ENCODE measurements around the gene TP53TG5. TPM values are rescaled to one million over a fixed set of nuclear protein-coding genes. Genes with fewer than 3 reads are reported as not detected.
A peak's percentile ranks its signal among the peaks of the same experiment; 100 is the strongest.

TP53TG5 gene
- total RNA-seq, 1 donor from 2014 or later = not detected

DNA sequence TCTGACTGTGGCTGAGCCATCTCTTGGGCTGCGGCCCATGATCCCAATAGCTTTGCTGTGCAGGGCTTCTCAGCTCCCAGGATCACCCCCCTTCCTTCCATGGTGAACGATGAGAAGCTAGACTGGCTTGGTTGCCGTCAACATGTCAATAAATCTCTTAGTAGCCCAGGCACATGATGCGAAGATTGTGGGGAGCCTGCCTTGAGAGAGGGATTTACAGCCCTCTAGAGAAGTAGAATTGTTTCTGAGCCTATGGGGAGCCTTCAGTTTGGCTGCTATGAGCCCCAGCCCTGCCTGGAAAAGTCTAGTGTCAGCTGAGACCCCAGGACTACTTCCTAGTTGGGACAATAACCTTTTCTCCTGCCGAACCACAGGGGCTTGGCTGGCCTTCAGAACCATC, 34.5 kb upstream of the TP53TG5 start:
- TF ChIP-seq, protein P1, sequence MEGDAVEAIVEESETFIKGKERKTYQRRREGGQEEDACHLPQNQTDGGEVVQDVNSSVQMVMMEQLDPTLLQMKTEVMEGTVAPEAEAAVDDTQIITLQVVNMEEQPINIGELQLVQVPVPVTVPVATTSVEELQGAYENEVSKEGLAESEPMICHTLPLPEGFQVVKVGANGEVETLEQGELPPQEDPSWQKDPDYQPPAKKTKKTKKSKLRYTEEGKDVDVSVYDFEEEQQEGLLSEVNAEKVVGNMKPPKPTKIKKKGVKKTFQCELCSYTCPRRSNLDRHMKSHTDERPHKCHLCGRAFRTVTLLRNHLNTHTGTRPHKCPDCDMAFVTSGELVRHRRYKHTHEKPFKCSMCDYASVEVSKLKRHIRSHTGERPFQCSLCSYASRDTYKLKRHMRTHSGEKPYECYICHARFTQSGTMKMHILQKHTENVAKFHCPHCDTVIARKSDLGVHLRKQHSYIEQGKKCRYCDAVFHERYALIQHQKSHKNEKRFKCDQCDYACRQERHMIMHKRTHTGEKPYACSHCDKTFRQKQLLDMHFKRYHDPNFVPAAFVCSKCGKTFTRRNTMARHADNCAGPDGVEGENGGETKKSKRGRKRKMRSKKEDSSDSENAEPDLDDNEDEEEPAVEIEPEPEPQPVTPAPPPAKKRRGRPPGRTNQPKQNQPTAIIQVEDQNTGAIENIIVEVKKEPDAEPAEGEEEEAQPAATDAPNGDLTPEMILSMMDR (IDR thresholded peaks at IDR 0.05) = no peak
- H3K27me3 Mint-ChIP-seq (ENCODE audit: unreplicated experiment) = peaks cover 2% of the 10 kb centered on the region
- peaks cover 26% of the 10 kb centered on the region for H3K4me1 Mint-ChIP-seq (ENCODE audit: unreplicated experiment)
- no peak overlapping the region for H3K4me3 Mint-ChIP-seq (ENCODE audit: unreplicated experiment)
- H3K36me3 Mint-ChIP-seq (ENCODE audit: unreplicated experiment) = peaks cover 20% of the 10 kb centered on the region
- no peak for DNase-seq (ENCODE audit: extremely low spot score, unreplicated experiment)
- no peaks in the 10 kb centered on the region for H3K9me3 Mint-ChIP-seq (ENCODE audit: unreplicated experiment)
- H3K27ac Mint-ChIP-seq (ENCODE audit: unreplicated experiment) = no peak overlapping the region

DNA sequence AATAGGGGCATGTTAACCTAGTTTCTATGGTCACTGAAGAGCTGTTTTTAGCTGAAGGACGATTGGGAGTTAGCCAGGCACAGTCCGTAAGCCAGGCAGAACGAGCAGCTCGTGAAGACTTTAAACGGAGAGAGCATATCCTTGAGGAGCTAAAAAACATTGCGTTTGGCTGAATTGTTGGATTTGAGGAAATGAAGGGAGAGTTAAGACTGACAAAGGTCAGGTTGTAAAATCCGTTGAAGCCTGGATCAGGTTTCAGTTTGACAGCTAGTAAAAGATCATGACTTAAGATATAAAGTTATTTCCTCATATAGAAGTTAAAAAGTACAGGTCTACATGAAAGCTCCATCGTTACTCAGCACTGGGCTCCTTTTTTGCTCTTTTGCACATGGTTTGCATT, 32.8 kb upstream of the TP53TG5 start:
- peaks cover 2% of the 10 kb centered on the region for H3K27me3 Mint-ChIP-seq (ENCODE audit: unreplicated experiment)
- peaks cover 20% of the 10 kb centered on the region for H3K36me3 Mint-ChIP-seq (ENCODE audit: unreplicated experiment)
- no peak overlapping the region for H3K4me3 Mint-ChIP-seq (ENCODE audit: unreplicated experiment)
- peaks cover 17% of the 10 kb centered on the region for H3K4me1 Mint-ChIP-seq (ENCODE audit: unreplicated experiment)
- DNase-seq (ENCODE audit: extremely low spot score, unreplicated experiment) = no peak
- no peaks in the 10 kb centered on the region for H3K9me3 Mint-ChIP-seq (ENCODE audit: unreplicated experiment)
- TF ChIP-seq, protein P1 (IDR thresholded peaks at IDR 0.05) = no peak
- no peak overlapping the region for H3K27ac Mint-ChIP-seq (ENCODE audit: unreplicated experiment)

- Mint-ChIP-seq H3K9me3 (ENCODE audit: unreplicated experiment) (no peaks in the 10 kb centered on the region), H3K27ac (ENCODE audit: unreplicated experiment) (no peak overlapping the region), H3K4me1 (ENCODE audit: unreplicated experiment) (peaks cover 14% of the 10 kb centered on the region), H3K4me3 (ENCODE audit: unreplicated experiment) (no peak overlapping the region), H3K36me3 (ENCODE audit: unreplicated experiment) (peaks cover 20% of the 10 kb centered on the region), H3K27me3 (ENCODE audit: unreplicated experiment) (peaks cover 2% of the 10 kb centered on the region)
- DNase-seq (ENCODE audit: extremely low spot score, unreplicated experiment) = peak; percentile 68
- TF ChIP-seq, protein P1 (IDR thresholded peaks at IDR 0.05) = no peak
These were observed 31.6 kb upstream of the TP53TG5 start for GRCh38 chr20:45409521-45410272.

DNA sequence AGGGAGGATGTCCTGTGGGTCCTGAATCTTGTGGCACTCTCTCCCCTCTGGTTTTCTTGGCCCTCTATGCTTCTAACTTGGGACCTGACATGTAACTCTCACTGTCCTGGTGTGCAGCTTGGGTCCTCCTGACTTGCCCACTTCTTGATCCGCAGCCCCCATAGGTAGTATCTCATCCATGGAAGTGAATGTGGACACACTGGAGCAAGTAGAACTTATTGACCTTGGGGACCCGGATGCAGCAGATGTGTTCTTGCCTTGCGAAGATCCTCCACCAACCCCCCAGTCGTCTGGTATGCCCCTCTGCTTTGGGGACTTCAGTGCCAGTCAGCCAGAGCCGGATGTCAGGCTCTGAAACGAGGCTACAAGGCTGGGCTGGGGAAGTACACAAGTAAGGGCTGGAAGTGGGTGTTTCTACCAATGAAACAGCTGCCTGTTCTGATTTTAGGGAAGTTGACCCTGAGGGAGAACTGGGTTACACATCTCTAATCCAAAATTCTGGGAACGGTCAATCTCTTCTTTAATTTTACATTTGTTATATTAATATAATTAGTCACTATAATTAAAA, 30.6 kb upstream of the TP53TG5 start:
- Mint-ChIP-seq H3K9me3 (ENCODE audit: unreplicated experiment) (no peaks in the 10 kb centered on the region), H3K4me3 (ENCODE audit: unreplicated experiment) (peak overlapping the region; percentile 32), H3K4me1 (ENCODE audit: unreplicated experiment) (peaks cover 14% of the 10 kb centered on the region), H3K36me3 (ENCODE audit: unreplicated experiment) (peaks cover 20% of the 10 kb centered on the region), H3K27ac (ENCODE audit: unreplicated experiment) (no peak overlapping the region), H3K27me3 (ENCODE audit: unreplicated experiment) (no peaks in the 10 kb centered on the region)
- TF ChIP-seq, protein P1 (IDR thresholded peaks at IDR 0.05) = no peak
- peak; percentile 73 for DNase-seq (ENCODE audit: extremely low spot score, unreplicated experiment)

Data from osteocyte (in vitro differentiated cells).